GM18511 (cell line): Measurements from ENCODE around the gene WBP4.
A peak's percentile ranks its signal among the peaks of the same experiment; 100 is the strongest.
"Not testable (repeated sequence)": the region's sequence is repeated elsewhere in the genome, so short reads cannot be mapped to it uniquely, and the experiment has no call there.

Experiments
- ATAC-seq: cut with Tn5 transposase; IDR thresholded peaks from one replicate; pipeline ENCODE4 v1.9.1; 2021; ENCODE audit warnings: mild to moderate bottlenecking, moderate library complexity; ENCODE audit not compliant: unreplicated experiment

The WBP4 gene

DNA sequence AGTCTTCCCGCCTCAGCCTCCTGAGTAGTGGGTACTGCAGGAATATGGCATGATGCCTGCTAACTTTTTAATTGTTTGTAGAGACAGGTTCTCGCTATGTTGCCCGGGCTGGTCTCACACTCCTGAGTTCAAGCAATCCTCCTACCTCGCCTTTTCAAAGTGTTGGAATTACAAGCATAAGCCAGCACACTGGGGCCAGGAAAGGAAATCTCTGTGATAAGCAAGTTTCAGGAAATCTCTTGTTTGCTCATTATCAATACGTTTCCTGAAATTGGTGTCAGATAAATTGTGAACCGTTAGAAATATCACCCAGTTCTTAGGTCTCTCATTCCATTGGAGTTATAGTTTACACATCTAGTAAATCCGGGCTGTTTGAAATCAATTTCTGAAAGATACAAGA, 14.2 kb downstream of the WBP4 start:
- no peak for ATAC-seq

DNA sequence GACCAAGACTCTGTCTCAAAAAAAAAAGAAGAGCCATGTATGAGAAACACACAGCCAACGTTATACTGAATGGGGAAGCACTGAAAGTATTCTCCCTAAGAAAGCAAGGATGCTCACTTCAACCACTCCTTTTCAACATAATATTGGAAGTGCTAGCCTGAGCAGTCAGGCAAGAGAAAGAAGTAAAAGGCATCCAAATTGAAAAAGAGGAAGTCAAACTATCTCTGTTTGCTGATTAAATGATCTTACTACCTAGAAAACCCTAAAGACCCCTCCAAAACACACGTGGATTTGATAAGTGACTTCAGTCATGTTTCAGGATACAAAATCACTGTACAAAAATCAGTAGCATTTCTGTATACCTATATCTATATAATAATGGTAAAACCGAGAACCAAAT, 16.2 kb downstream of the WBP4 start:
- ATAC-seq = no peak

DNA sequence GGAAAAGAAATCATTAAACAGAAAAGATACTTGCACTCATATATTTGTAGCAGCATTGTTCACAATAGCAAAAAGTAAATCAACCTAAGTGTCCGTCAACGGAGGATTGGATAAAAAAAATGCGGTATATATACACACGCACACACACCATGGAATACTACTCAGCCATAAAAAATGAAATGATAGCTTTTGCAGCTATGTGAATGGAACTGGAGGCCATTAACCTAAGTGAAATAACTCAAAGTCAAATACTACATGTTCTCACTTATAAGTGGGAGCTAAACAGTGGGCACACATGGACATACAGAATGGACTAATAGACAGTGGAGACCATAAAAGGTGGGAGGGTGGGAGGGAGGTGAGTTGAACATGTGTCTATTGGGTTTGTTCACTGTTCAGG, 18.4 kb downstream of the WBP4 start:
- ATAC-seq = no peak

DNA sequence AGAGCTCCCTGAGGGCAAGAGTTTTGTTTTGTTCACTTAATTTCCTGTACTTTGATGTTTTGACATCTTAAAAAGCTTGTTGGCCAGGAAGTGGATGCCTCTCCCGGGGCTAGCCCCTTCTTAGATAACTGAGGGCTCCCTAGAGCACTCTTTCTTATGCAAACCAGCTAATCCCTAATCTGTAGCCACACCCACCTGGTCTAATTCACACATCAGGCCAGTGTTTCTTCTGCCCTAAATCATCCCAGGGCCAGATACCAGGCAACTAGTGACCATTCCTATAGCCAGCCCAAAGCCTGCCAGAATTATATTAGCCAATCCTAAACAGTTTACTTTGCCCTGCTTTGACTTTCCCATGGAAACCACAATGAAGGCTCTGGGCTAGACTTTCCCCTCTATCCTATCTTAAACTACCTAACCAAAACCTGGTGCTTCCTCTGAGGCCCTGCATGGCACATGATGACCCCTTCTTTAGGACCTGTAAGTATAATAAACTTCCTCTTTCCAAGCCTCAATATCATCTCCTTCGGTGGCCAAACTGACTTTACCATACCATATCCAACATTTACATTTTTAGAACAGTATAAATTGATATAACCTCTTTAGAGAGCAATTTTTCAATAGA, 24.8 kb downstream of the WBP4 start:
- ATAC-seq = no peak

DNA sequence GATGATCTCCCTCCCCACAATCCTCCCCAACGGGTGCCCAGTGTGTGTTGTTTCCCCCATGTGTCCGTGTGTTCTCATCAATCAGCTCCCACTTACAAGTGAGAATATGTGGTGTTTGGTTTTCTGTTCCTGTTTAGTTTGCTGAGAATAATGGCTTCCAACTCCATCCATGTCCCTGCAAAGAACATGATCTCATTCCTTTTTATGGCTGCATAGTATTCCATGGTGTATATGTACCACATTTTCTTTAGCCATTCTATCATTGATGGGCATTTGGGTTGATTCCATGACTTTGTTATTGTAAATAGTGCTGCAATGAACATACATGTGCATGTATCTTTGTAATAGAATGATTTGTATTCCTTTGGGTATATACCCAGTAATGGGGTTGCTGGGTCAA, 34.4 kb downstream of the WBP4 start:
- ATAC-seq = not testable (repeated sequence)

DNA sequence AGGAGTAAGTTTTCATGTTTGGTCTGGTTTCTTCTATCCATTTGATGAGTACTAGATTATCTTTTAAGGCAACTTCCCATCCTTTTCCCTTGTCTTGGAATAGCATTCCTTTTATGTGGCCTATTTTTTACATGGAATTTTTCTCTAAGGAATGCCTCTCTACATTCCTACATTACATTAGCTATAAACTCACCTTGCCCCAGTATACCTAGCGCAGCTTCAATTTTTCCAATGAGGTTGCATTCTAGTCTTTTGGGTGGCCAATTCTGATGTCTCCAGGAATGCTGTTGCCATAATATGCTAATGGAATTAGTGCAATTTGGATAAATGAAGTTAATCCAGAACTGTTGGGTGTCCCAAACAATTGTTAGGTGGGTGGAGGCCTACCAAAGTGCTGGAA, 37.5 kb downstream of the WBP4 start:
- ATAC-seq = no peak

DNA sequence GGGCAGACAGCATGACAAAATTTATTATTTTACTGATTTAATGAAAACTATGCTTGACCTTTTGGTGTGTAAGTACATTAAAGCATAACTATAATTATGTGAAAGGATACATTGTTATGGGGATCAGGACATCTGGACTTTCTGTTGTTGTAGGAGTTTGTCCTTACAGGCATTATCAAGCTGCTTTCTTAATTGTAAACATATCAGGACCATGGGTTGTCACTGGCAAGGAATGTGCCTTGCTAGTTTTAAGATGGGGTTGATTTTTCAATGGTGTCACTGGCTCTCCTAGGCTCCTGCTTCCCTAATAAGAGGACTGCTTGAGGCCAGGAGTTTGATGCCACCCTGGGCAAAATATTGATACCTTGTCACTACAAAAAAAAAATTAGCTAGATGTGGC, 38.7 kb downstream of the WBP4 start:
- no peak for ATAC-seq

DNA sequence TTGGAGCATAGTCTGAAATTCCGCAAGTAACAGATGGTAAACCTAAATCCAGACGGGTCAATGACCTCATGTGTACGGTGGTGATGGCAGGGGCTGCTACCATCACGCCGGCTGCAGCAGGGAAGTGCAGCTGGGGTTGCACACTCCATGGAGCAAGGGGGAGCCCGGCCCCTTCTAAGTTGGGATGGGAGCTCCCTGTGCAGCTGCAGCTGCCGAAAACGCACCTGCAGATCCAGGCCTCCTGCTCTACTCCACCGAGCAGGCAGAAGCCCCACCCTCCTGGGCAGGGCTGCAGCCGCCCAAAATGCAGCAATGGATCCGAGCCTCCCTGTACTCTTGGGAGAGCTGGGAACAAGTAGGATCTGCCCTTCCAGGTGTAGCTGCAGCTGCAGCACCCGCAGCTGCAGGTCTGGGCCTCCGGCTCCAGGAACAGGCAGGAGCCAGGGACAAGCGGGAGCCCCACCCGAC, 45.8 kb downstream of the WBP4 start:
- ATAC-seq = no peak

DNA sequence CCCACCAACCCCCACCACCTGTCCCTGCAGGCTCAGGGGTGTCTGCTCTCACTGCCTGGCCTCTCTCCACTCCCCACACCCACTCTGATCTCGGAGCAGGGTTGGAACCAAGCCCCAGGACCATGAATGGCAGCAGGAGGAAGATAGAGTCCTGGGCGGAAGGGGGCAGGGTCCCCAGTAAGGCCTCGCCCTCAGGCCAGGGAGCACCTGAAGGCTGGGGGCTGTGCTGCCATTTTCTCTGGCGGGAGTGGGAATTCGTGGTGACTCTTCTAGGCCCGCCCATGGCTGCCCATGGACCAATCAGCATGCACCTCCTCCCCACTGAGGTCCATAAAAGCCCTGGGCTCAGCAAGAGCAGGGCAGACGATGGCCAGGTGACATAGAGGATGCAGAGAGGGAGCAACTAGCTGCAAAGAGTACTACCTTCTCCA, 46.3 kb downstream of the WBP4 start:
- ATAC-seq = no peak

DNA sequence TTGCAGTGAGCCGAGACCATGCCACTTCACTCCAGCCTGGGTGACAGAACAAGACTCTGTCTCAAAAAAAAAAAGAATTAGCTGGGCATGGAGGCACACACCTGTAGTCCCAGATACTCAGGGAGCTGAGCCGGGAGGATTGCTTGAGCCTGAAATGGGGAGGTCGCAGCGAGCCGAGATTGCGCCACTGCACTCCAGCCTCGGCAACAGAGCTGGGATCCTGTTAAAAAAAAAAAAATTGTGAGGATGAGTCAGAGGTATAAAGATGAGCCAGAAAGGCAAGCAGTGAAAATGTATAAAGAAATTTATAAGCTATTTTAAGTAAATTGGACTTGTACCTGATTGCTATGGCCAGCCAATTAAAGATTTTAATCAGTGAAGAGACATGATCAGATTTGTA, 50.1 kb downstream of the WBP4 start:
- no peak for ATAC-seq

DNA sequence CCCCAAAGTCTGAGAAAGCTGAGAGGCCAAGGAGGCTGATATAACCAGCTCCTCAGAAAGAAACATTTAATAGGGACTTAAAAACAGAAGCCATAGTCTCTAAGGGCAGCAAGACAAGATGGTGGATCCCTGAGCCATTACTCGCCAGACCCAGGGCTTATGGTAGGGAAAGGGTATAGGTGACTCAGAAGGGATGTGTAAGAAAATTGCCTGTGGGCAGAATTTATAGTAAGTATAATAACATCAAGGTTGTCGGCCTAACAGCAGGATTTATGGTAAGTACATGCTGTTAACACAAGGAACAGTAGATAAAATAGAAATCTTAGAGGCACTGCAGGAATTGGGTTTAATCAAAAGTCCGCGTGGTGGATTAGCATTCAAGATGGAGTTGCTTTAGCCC, 56.6 kb downstream of the WBP4 start:
- ATAC-seq = no peak

DNA sequence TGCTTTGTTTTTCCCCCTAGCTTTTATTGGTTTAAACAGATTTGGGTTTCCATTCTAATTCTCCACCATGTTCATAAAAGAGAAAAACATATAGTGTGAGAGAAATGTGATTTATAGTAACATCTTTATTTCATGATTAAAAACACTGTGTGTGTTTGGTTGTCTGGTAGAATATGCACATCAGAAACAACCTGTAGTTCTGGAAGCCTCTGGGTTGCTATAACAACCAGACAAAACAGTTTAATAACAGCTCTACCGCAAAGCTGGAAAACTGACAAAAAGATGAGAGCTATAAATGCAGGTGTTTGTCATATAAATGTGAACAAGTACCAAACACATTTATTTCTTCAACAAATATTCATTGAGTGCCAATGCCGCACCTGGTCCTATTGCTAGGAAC, 61.5 kb downstream of the WBP4 start:
- ATAC-seq = no peak

DNA sequence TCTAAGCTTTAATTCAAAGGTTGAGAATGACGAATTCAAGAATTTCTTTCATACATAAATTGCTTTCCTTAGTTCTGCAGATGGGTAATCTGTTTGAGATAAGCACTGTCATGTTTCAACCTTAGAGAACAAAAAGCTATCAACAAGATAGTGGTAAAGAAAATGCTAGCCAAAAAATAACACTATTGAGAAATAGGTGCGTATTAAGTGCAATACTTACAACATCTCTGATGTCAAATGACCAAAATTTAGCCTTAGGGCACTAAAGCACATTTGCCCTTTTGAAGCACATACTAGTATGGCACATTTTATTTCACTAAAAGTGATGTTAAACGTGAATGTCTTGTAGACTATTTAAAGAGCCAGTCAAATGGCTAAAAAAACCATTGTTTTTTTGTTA, 66.4 kb downstream of the WBP4 start:
- ATAC-seq = no peak

DNA sequence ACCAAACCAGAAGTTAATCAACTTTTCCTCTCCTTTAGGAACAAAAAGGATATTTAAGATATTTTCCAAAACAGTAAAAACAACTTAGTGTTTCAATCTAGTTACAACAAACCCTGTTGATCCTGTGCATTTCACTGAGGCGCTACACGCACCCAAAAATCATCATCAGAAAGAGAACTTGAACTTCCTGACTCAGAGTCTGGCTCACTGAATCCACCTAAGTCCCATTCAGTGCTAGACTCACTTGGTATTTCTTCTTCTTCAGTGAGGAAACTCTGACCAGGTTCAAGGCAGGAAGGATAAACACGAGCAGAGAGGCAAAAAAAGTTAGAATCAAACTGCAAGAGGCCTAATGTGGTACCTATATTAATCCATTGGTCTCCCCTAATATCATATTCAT, 69.0 kb downstream of the WBP4 start:
- ATAC-seq = no peak

DNA sequence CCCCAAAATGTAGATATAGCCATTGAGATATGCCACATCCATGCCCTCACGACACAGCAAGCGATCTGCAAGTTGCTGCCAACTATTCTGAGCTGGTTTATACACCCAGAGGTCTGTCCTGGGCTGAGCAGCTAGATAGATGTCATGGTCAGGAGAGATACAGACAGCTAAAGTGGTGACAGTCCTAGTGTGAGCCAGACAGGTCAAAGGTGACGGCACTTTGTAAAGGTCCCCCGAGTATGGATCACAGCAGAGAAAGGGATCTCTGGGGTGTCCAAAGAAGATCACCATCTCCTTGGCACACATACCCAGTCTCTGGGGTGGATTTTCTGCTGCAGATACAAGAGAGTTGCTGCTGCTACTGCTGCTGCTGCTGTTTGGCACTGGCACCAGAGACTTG, 69.9 kb downstream of the WBP4 start:
- not testable (repeated sequence) for ATAC-seq

DNA sequence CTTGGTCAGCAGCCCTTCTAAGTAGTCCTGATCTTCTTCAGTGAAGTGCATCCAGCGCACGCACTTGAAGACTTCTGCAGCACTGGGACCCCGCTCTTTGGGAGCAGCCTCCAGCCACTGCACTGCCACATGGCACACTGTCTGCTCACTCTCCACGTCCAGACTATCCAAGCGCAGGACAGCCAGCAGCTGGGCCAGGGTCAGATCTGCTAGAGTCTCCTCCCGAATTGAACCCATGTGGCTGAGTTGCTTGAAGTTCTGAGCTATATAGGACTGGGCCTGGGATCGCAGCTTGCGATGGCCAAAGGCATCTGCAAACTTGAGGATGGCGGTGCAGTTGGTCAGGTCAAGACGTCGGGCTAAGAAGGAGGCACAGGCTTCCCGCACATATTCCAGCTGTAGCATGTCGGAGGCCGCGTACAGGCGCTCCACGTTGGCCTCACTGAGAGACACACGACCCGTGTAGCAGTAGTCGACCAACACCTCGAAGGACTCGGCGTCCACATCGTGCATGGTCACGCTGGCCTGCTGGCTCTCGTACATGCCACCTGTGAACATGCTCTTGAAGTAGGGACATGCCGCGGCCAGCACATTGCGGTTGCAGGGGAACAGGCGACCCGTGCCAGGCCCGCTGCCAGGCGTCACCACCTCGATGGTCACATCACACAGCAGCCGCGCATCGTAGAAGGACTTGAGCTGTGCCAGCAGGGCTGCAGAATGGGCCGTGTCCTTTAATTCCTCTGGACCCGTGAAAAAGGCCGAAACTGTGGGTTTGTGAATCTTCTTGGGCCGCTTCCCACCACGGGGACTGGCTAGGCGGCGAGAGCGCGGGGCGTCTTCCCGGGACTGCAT, 70.6 kb downstream of the WBP4 start:
- ATAC-seq = peak; percentile 38

DNA sequence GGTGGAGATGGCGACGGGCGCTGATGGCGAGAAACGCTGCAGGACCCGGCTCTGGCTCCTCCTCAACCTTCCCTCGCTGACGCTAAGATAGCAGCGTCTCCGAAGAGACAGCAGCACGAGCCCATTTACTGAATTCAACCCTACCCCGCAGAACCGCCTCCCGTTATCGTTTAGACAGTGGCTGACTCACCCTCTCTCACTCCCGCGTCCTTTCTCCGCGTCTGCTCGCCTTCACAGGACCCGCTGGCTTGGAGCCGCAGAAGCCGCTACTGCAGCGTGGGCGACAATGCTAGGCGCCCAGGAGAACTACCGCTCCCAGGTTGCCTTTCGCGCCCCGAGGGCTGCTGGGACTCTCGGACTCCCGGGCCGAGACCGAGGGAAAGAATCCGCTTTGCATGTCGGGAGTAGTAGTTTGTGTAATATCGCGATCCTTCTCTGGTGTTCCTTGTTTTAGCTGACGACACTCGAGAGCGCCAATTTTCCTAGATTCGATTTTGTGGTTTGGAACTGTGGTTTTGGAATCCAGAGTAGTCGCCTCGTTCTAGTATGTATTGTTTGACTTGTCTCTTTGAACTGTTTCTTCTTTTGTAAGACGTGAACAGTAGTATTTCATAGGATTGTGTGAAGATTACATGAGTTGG, 71.3 kb downstream of the WBP4 start, which contains the start of gene KBTBD6:
KBTBD6 (minus strand) TSS at position 291 of the 641 bp plus-strand sequence. CDS start 291 bp downstream, outside the sequence.
- ATAC-seq = peak; percentile 96
